LNCAP (cell line): ENCODE results near the gene PRR19.

Source experiments
- CTCF ChIP-seq: fragments of 450-650 bp; IDR thresholded peaks from 2 replicates; pipeline ENCODE4 v1.5.1; 2017; ENCODE audit warnings: mild to moderate bottlenecking

Gene PRR19

GRCh38 chr19:42288387-42288786 lies 13.5 kb upstream of the PRR19 start:
- no peak for TF ChIP-seq CTCF

GRCh38 chr19:42288881-42289555 lies 12.9 kb upstream of the PRR19 start:
- no peak for TF ChIP-seq CTCF

GRCh38 chr19:42289556-42290041 lies 12.3 kb upstream of the PRR19 start:
- TF ChIP-seq CTCF: no peak

- TF ChIP-seq CTCF: no peak
Observed at GRCh38 chr19:42290136-42290522, 11.8 kb upstream of the PRR19 start.

- no peak for TF ChIP-seq CTCF
Observed at GRCh38 chr19:42290523-42291434, 11.2 kb upstream of the PRR19 start.

- no peak for TF ChIP-seq CTCF
Observed at GRCh38 chr19:42291435-42291810, 10.5 kb upstream of the PRR19 start.

- no peak for TF ChIP-seq CTCF
Observed at GRCh38 chr19:42292042-42292960, 9.6 kb upstream of the PRR19 start.
